VCaP (cell line): ENCODE results near the gene GPR50.
A peak's percentile ranks its signal among the peaks of the same experiment; 100 is the strongest.

ENCODE experiments used
- H3K27ac ChIP-seq: fragments of 450-650 bp; 2 replicates; pipeline ENCODE4 v1.5.1; 2017
- TF ChIP-seq, protein P1 (sequence below): fragments of 450-650 bp; conservative IDR thresholded peaks from 2 replicates; pipeline ENCODE4 v1.5.1; 2017; ENCODE audit warnings: mild to moderate bottlenecking, moderate library complexity

Gene GPR50

DNA sequence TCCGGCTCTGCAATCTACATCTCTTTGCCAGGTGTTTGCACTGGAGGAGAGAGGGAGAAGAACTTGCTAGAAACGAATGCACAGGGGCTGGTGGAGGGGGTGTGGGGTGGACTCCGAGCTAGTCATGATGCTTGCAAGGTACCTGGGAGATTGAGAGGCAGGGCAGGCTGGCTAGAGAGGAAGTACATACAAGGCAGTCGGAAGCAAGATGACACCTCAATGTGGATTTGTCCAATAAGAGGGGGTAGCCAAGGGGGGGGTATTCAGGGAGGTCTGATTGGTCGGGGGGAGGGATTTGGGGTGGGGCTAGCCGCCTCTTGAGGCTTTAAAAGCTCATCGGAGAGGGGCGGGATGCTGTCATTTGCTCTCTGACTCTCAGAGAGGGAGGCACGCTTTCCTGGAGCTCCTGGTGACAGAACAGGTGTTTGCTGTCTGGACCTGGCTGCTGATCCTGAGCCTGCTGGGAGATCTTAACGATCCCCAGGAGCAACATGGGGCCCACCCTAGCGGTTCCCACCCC is at the start of gene GPR50:
Gene GPR50 (plus strand): TSS at position 354 of the 520 bp plus-strand sequence. CDS start 138 bp downstream, at position 492.
- H3K27ac ChIP-seq: no peak within 1 kb of the TSS
- TF ChIP-seq, protein P1, sequence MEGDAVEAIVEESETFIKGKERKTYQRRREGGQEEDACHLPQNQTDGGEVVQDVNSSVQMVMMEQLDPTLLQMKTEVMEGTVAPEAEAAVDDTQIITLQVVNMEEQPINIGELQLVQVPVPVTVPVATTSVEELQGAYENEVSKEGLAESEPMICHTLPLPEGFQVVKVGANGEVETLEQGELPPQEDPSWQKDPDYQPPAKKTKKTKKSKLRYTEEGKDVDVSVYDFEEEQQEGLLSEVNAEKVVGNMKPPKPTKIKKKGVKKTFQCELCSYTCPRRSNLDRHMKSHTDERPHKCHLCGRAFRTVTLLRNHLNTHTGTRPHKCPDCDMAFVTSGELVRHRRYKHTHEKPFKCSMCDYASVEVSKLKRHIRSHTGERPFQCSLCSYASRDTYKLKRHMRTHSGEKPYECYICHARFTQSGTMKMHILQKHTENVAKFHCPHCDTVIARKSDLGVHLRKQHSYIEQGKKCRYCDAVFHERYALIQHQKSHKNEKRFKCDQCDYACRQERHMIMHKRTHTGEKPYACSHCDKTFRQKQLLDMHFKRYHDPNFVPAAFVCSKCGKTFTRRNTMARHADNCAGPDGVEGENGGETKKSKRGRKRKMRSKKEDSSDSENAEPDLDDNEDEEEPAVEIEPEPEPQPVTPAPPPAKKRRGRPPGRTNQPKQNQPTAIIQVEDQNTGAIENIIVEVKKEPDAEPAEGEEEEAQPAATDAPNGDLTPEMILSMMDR: no peak

DNA sequence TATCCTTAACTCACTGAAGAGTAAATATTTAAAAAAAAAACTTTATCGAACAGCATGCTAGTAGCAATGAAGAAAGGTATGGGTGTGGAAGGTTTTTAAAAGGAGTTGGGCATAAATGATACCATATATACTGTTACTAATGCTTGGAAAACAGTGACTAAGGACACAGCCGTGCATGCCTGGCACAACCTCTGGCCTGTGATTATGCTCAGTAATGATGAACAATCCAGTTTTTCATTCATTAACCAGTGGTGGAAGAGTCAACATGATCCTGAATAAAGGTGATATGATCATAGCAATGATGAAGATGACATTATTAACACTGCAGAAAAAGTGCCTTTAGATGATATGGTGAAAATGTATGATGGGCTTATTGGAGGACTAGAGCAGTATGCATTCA is 43.9 kb upstream of the GPR50 start:
- TF ChIP-seq, protein P1: no peak
- no peak overlapping the region for H3K27ac ChIP-seq

DNA sequence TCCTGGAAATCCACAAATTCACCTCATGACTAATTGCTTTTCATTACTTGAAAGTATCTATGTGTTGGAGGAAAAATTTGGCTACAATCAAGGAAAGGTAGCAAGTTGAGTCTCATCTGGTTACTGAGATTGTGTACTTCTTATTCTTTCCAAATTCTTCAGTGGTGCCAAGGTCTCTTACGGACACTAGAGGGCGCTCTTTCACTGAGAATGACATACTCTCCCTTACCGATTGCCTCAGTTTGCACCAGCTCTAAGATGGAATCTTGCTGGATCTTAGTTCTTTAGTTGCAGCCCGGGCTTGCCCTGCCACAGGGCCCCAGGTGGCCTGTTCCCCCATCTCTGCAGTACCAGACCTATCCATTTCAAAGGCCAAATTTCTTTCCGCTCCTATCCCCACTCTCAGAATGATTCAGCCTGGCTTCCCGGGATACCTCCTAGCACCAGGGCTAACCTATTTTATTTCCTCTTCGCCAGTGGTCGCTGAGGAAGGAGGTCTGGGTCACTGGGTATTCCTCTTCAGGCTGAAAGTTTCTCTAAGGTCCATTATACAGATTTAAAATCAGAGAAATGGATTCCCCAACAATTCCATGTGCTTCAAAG is 24.6 kb upstream of the GPR50 start:
- TF ChIP-seq, protein P1: peak; percentile 71
- no peak overlapping the region for H3K27ac ChIP-seq

DNA sequence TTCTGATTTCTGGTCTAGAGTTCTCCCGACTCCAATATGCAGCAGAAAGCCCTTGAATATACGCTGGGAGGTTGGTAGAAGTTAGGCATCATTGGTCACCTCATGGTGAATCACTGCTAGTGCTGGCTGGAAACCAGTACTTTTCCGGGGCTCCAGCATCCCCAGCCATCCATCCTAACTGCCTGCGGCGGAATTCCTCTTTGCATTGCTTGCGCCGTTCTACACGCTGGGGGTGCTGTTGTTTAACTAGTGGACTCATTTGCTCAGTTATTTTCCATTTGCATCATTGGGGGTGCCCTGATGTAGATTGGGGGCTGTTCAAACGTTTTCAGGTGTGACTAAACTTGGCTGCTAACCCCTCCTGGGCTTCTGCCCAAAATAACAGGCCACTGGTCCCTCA is 23.3 kb upstream of the GPR50 start:
- no peak overlapping the region for H3K27ac ChIP-seq
- TF ChIP-seq, protein P1: peak; percentile 44; the same call in 1 of the 2 replicates

DNA sequence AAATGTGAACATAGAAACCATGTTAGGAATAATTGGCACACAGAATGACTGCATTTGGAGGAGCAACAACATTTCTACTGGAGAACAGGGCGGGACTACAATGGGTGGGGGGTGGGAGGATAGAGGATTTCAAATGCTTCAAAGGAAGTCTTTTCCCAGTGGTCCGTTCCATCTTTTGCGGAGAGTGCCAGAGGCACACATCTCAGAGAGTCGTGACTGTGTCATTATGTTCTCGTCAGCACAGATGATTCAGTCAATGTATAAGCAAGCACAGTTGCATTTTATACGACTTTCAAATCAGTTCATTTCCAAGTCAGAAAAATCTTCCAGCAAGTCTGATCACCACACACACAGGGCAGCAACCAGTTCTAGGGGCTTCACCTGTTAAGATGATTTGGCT is 22.7 kb upstream of the GPR50 start:
- no peak overlapping the region for H3K27ac ChIP-seq
- TF ChIP-seq, protein P1: no peak

DNA sequence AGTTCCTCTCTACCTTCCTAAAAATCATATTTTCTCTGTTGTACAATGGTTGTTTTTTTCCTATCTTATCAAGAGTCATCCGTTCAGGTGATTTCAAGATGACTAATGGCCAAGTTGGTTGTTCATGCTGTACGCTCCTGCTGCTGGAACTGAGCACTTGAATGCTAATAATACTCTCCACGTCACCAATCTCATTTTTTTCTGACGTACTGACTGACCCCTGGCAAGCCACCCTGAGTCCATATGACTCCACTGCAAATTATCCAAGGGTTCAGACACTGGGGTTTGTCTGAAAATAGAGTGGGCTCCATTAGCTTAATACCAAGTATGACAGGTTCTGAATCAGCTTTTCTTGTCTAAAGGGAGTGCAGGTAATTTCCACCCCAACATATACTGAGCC is 21.1 kb upstream of the GPR50 start:
- no peak overlapping the region for H3K27ac ChIP-seq
- TF ChIP-seq, protein P1: no peak

DNA sequence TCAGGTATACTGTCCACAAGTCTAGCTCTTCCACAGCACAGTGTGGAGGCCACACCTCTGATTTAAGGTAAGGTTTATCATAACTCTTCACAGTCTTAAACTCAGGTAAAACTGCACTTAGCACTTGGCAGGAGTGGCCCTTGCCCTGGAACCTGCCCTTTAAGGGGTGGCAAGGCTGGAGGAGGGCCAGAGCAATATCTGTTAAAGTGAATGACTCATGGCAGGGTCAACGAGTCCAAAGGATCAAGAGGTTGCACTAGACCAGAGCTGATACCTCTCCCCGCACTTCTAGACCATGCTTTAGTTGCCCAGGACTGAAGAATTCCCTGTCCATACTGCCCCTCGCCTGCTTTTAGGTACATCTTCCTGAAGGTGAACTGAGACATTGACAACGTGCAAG is 14.7 kb upstream of the GPR50 start:
- no peak overlapping the region for H3K27ac ChIP-seq
- TF ChIP-seq, protein P1: no peak
